Erythroblast (primary cell): Measurements from ENCODE around the gene TENM3.

Experiments used
- GATA1 ChIP-seq: IDR thresholded peaks from 2 replicates; pipeline ENCODE4 v1.6.1; 2011; ENCODE audit warnings: low read depth, mild to moderate bottlenecking, control low read depth, low read length, moderate library complexity
- POLR2A ChIP-seq: IDR thresholded peaks from 2 replicates; pipeline ENCODE4 v1.6.1; 2011; ENCODE audit warnings: mild to moderate bottlenecking, low read length

DNA sequence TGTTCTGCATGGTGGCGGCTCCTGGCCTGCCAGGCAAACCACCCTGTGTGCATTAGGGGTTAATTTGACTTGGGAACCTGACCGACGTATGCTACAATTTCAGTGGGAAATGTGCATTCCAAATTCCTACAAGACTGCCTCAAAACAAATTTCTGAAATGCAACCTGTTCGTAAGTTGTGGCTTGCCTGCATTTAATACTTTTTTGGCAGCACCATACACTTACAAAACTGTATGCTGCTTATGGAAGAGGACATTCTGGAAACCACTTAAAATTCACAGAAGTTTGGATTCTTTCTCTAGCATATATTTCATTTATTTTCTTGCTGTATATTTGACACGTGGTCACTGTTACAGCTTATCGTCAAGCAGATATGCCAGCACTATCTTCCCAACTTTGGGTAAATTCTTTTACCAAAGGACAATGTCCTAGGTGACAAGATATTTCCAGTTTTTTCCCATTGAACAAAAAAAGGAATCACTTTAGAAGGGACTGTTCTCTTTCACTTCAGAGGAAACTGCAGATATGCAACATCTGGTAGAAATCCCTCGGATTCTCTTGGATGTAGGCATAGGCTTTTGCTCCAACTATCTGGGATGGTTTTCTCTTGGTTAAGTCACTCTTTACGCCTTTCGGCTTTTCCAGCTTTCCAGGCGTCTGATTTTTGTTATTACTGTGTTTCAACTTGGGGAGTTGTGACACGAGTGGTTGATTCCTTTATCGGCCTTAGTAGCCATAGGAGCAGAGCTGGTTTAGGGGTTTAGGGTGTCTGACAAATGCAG is 9.7 kb upstream of the TENM3 start:
- TF ChIP-seq GATA1 = no peak
- TF ChIP-seq POLR2A = no peak
